MM.1S (cell line): ENCODE data around the gene CCDC194.

Source experiments
- CTCF ChIP-seq: fragments of 300-600 bp; sonication (generic); IDR thresholded peaks from 2 replicates; pipeline ENCODE4 v1.5.1; 2016; ENCODE audit warnings: antibody characterized with exemption, low read length, mixed read lengths
- EZH2 ChIP-seq: fragments of 300-600 bp; sonication (generic); optimal IDR thresholded peaks from 2 replicates; pipeline ENCODE3; 2017; ENCODE audit warnings: low read depth, mild to moderate bottlenecking, antibody characterized with exemption, low read length, mixed read lengths
- EZH2phosphoT487 ChIP-seq: fragments of 300-600 bp; sonication (generic); IDR thresholded peaks from 2 replicates; pipeline ENCODE4 v1.6.1; 2018; ENCODE audit warnings: antibody characterized with exemption, low read length

- TF ChIP-seq EZH2 = no peak
- no peak for TF ChIP-seq CTCF
- no peak for TF ChIP-seq EZH2phosphoT487
Observed at GRCh38 chr19:17436094-17436873, 42.3 kb upstream of the CCDC194 start.
